Memory B cell (primary cell): ENCODE data around the gene GAL.

ENCODE experiments used
- ATAC-seq: fragments of 150-1000 bp; cut with Tn5 transposase; 2 replicates; pipeline ENCODE4 v1.10.0; 2021; ENCODE audit warnings: low read depth, mild to moderate bottlenecking, moderate library complexity
- DNase-seq, 2 donors: peaks; one replicate each; pipeline ENCODE4 v3.0.0; 2022; ENCODE audit warnings: low spot score in 2 of 2
- H3K27ac Mint-ChIP-seq: one replicate; pipeline ENCODE4 v1.8.0; 2022; ENCODE audit warnings: mild to moderate bottlenecking, moderate library complexity, mixed read lengths
- H3K27me3 Mint-ChIP-seq: one replicate; pipeline ENCODE4 v1.8.0; 2022; ENCODE audit warnings: mixed read lengths
- H3K36me3 Mint-ChIP-seq: one replicate; pipeline ENCODE4 v1.8.0; 2022; ENCODE audit warnings: mild to moderate bottlenecking, mixed read lengths
- H3K4me1 Mint-ChIP-seq: one replicate; pipeline ENCODE4 v1.8.0; 2022; ENCODE audit warnings: mixed read lengths
- H3K4me3 Mint-ChIP-seq: one replicate; pipeline ENCODE4 v1.8.0; 2022; ENCODE audit warnings: mild to moderate bottlenecking, moderate library complexity, mixed read lengths
- H3K9me3 Mint-ChIP-seq: one replicate; pipeline ENCODE4 v1.8.0; 2022; ENCODE audit warnings: mixed read lengths

The GAL gene

GRCh38 chr11:68653486-68654430, 30.6 kb upstream of the GAL start:
- no peak for DNase-seq
- Mint-ChIP-seq H3K36me3 (no peaks in the 10 kb centered on the region), H3K9me3 (peaks cover 2% of the 10 kb centered on the region), H3K27me3 (peaks cover 15% of the 10 kb centered on the region), H3K27ac (no peak overlapping the region), H3K4me1 (peaks cover 2% of the 10 kb centered on the region), H3K4me3 (no peak overlapping the region)
- no peak for ATAC-seq

- no peak for DNase-seq
- Mint-ChIP-seq H3K4me1 (peaks cover 2% of the 10 kb centered on the region), H3K27ac (no peak overlapping the region), H3K27me3 (peaks cover 12% of the 10 kb centered on the region), H3K9me3 (peaks cover 2% of the 10 kb centered on the region), H3K4me3 (no peak overlapping the region), H3K36me3 (no peaks in the 10 kb centered on the region)
- ATAC-seq = no peak
These were observed 29.4 kb upstream of the GAL start for GRCh38 chr11:68654978-68655377.

DNA sequence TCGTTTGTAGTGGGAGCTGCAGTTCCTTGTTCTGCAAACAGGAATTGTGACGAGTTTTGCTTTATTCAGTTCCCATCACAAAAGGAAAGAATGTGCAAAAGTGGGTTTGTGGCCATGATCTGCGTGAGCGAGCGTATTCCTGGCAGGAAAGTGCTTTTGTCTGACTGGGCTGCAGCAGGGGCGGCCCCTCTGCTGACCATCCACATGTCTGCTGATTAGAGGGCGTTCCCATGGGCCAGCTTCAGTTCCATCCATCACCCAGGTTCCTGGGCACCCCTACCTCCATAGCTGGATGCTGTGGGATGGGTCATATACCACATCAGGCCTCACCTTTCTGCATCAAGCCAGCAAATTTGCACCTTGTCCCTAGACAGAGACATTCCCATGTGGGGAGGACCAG, 28.9 kb upstream of the GAL start:
- peaks cover 2% of the 10 kb centered on the region for H3K9me3 Mint-ChIP-seq
- H3K4me3 Mint-ChIP-seq = no peak overlapping the region
- ATAC-seq = no peak
- DNase-seq = no peak
- peaks cover 13% of the 10 kb centered on the region for H3K27me3 Mint-ChIP-seq
- no peak overlapping the region for H3K27ac Mint-ChIP-seq
- H3K4me1 Mint-ChIP-seq = peaks cover 2% of the 10 kb centered on the region
- no peaks in the 10 kb centered on the region for H3K36me3 Mint-ChIP-seq

GRCh38 chr11:68655806-68656205, 28.5 kb upstream of the GAL start:
- no peak overlapping the region for H3K27ac Mint-ChIP-seq
- no peak overlapping the region for H3K4me3 Mint-ChIP-seq
- ATAC-seq (no peak), DNase-seq (no peak)
- H3K9me3 Mint-ChIP-seq = peaks cover 2% of the 10 kb centered on the region
- peaks cover 15% of the 10 kb centered on the region for H3K27me3 Mint-ChIP-seq
- no peaks in the 10 kb centered on the region for H3K36me3 Mint-ChIP-seq
- H3K4me1 Mint-ChIP-seq = peaks cover 2% of the 10 kb centered on the region

- DNase-seq (no peak), ATAC-seq (no peak)
- Mint-ChIP-seq H3K9me3 (peaks cover 2% of the 10 kb centered on the region), H3K36me3 (no peaks in the 10 kb centered on the region), H3K4me1 (peaks cover 2% of the 10 kb centered on the region), H3K4me3 (no peak overlapping the region), H3K27me3 (peaks cover 15% of the 10 kb centered on the region), H3K27ac (no peak overlapping the region)
These were observed 27.1 kb upstream of the GAL start for GRCh38 chr11:68657021-68657780.

GRCh38 chr11:68658097-68658496, 26.2 kb upstream of the GAL start:
- no peaks in the 10 kb centered on the region for H3K4me1 Mint-ChIP-seq
- DNase-seq (no peak), ATAC-seq (no peak)
- no peaks in the 10 kb centered on the region for H3K36me3 Mint-ChIP-seq
- H3K27ac Mint-ChIP-seq = no peak overlapping the region
- H3K4me3 Mint-ChIP-seq = no peak overlapping the region
- peaks cover 16% of the 10 kb centered on the region for H3K27me3 Mint-ChIP-seq
- H3K9me3 Mint-ChIP-seq = peaks cover 2% of the 10 kb centered on the region

DNA sequence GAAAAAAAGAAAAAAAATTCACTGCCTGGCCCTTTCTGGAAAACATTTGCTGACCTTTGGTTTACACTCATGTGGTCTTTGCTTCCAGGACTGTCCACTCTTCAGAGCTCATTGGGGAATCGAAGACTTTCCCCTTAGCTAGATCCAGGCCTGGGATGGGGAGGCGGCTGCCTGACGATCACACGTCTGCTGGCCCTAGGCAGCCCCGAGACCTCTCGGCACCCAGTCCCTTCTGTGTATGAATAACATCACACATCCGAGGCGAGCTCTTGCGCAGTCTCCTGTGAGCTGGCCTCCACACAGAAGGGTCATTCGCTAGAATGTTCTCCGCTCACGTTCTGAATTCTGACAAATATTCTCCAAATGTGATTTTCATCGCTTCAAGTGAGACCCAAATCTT, 25.7 kb upstream of the GAL start:
- ATAC-seq (no peak), DNase-seq (no peak)
- Mint-ChIP-seq H3K27ac (no peak overlapping the region), H3K4me1 (no peaks in the 10 kb centered on the region), H3K9me3 (peaks cover 2% of the 10 kb centered on the region), H3K27me3 (peaks cover 19% of the 10 kb centered on the region), H3K36me3 (no peaks in the 10 kb centered on the region), H3K4me3 (no peak overlapping the region)

DNA sequence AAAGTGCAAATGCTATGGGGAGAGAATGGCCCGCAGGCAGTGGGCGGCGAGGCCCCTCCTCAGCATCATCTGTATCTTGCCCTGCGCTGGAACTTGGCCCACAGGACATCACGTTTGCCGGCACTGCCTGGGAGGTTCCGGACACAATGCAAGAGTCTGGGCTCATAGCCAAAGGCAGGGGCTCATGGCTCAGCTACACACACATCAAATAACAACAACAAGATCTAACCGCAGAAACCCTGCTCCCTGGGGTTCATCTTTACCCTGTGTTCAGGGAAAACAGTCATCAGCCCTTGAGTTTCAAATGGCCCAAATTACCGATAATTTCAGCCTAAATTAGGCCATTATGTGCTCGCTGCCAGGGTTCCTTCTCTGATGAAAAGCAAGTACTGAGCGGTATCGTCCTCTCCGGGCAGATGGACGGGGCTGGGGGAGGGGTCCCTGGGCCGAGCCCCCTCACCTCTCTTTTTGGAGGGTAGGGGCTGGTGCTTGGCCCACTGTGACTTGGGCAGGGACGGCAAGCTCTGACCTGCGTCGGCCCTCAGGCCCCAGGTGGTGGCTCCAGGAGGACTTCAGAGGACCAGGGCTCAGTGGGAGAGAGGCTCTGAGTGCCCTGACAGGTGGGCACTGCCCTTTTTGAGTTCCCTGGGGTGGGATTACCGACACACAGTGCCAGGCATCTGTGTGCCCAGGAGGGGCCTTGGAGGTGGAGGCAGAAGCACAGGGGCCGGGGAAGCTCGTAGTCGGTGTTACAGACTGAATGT, 25.0 kb upstream of the GAL start:
- DNase-seq = no peak

DNA sequence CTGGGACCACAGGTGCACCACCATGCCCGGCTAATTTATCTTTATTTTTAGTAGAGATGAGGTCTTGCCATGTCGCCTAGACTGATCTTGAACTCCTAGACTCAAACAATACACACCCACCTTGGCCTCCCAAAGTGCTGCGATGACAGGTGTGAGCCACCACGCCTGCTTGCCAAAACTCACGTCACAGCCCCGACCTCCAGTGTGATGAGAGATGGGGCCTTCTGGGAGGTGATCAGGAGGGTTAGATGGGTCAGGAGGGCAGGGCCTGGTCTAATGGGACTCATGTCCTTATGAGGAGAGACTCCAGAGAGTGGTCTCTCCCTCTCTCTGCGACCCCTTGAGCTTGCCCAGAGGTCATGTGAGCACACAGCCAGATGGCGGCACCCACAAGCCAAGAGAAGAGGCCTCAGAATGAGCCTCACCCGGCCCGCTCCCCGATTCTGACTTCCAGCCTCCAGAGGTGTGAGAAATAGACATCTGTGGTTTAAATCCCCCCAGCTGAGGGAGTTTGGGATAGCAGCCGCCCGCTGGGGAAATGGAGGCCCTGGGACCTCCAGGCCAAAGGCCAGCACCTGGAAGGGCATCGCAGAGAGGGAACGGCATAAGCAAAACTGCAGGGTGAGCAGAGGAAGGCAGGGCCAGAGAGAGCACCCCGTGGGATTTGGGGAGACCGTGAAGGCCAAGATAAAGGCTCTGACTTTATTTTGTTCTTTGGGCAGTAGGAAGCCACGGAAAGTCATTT, 24.1 kb upstream of the GAL start:
- Mint-ChIP-seq H3K9me3 (peaks cover 2% of the 10 kb centered on the region), H3K4me1 (no peaks in the 10 kb centered on the region), H3K4me3 (no peak overlapping the region), H3K27me3 (peaks cover 27% of the 10 kb centered on the region), H3K27ac (no peak overlapping the region), H3K36me3 (no peaks in the 10 kb centered on the region)
- ATAC-seq = no peak
- no peak for DNase-seq

More for the DNA sequence above, 25.0 kb upstream of the GAL start:
- no peaks in the 10 kb centered on the region for H3K36me3 Mint-ChIP-seq
- no peak overlapping the region for H3K27ac Mint-ChIP-seq
- ATAC-seq = no peak
- H3K27me3 Mint-ChIP-seq = peaks cover 21% of the 10 kb centered on the region
- no peaks in the 10 kb centered on the region for H3K4me1 Mint-ChIP-seq
- peaks cover 2% of the 10 kb centered on the region for H3K9me3 Mint-ChIP-seq
- H3K4me3 Mint-ChIP-seq = no peak overlapping the region

GRCh38 chr11:68661014-68661413, 23.3 kb upstream of the GAL start:
- ATAC-seq (no peak), DNase-seq (no peak)
- no peak overlapping the region for H3K27ac Mint-ChIP-seq
- no peaks in the 10 kb centered on the region for H3K4me1 Mint-ChIP-seq
- no peaks in the 10 kb centered on the region for H3K36me3 Mint-ChIP-seq
- no peak overlapping the region for H3K4me3 Mint-ChIP-seq
- H3K27me3 Mint-ChIP-seq = peaks cover 28% of the 10 kb centered on the region
- peaks cover 2% of the 10 kb centered on the region for H3K9me3 Mint-ChIP-seq

DNA sequence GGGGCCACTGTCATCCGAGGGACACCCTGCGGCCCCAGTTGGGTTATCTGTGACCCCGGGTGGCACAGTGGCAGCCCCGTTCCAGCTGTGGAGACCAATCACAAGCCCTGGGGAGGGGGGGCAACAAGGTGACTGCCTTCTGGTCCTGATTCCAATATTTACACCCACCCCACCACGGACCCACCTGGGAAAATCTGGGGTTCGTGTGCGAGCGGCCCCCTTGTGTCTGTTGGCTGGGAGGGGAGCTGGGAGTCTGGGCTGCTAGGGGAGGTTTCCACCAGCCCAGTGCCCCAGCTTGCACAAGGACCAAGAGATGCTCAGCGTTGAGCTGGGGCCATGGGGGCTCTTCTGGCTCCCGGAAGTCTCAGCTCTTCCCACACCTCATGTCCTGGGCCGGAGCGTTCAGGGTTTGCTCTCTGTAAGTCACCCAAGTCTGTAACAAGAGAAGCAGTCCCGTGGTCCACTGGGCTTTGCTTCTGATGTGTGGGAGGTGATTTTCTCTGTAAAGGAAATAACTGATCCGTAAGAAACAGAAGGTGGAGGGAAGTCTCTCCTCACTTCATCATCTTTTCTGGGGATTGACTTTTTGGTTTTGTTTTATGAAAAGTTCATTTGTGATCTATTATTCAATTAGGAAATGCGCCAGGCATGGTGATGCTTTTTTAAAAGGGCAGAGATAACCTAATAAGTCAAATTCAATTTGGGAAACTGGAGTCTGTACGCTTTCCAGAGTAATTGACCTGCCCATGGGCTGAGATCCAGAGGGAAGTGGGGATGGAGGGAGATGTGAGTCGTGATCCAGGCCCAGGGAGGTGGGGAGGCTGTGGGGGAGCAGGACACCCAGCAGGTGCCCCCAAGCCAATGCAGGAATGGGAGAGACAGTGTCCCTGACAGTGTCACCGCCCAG, 22.4 kb upstream of the GAL start:
- no peak overlapping the region for H3K4me3 Mint-ChIP-seq
- H3K27me3 Mint-ChIP-seq = peaks cover 24% of the 10 kb centered on the region
- no peak overlapping the region for H3K27ac Mint-ChIP-seq
- H3K36me3 Mint-ChIP-seq = no peaks in the 10 kb centered on the region
- H3K4me1 Mint-ChIP-seq = no peaks in the 10 kb centered on the region
- peaks cover 2% of the 10 kb centered on the region for H3K9me3 Mint-ChIP-seq
- ATAC-seq (no peak), DNase-seq (no peak)

DNA sequence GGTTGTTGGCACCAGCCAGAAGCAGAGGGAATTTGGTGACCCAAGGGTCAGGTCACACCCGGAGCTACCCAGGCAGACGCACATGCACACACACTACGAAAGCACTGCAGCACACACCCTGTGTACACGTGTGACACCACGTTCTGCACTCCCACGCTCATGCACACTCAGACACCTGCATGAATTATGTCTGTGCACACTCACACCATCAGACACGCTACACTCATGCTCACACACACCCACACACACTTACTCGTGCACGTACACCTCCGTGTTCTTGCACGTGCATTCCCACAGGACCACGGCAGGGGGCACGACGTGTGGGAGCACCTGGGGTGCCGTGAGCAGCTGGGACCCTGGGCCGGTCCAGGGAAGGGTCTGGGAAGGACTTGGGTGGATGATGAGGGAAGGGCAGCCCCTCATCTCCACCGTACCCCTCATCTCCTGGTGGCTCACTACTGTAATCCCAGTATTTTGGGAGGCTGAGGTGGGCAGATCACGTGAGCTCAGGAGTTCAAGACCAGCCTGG, 20.8 kb upstream of the GAL start:
- ATAC-seq (no peak), DNase-seq (no peak)
- H3K27ac Mint-ChIP-seq = no peak overlapping the region
- H3K4me3 Mint-ChIP-seq = no peak overlapping the region
- no peaks in the 10 kb centered on the region for H3K9me3 Mint-ChIP-seq
- no peaks in the 10 kb centered on the region for H3K36me3 Mint-ChIP-seq
- no peaks in the 10 kb centered on the region for H3K4me1 Mint-ChIP-seq
- peaks cover 19% of the 10 kb centered on the region for H3K27me3 Mint-ChIP-seq
